ENCODE results near the gene SEPTIN3. TPM values are rescaled to one million over a fixed set of nuclear protein-coding genes. Genes with fewer than 3 reads are reported as not detected.

SEPTIN3 gene
- total and polyA plus RNA-seq, 2 of the 8 experiments (the other 6 are each of a cell fraction or from before 2014, with no cell fraction given): 38.9 to 52.9 TPM

GRCh38 chr22:41922940-41923594 lies 46.2 kb upstream of the SEPTIN3 start:
- H3K23ac ChIP-seq (ENCODE audit: insufficient read length): no peak overlapping the region
- no peak overlapping the region for H4K91ac ChIP-seq (replicated peaks; ENCODE audit: insufficient read length, low read length)
- no peak overlapping the region; the same call in 1 of the 2 replicates for H4K8ac ChIP-seq (ENCODE audit: extremely low read depth, insufficient read depth, low read length)
- no peak overlapping the region for H2BK120ac ChIP-seq (replicated peaks; ENCODE audit: low read depth, low read length)
- H2AFZ ChIP-seq (ENCODE audit: low read length): no peak overlapping the region
- H2BK15ac ChIP-seq (ENCODE audit: low read length): 0 out of 2 replicates have a peak overlapping the region, but pooled peaks have one; percentile 92
- H3K14ac ChIP-seq (ENCODE audit: insufficient read length): no peak overlapping the region
- no peaks in the 10 kb centered on the region for H3K9me3 ChIP-seq (ENCODE audit: insufficient read depth in 2 of 2, low read depth in 1 of 2, low read length in 1 of 2)
- H4K20me1 ChIP-seq (replicated peaks in 1 of 2; ENCODE audit: control insufficient read depth in 1 of 2, insufficient read depth in 2 of 2, low read length in 2 of 2): peaks cover 0 to 5% of the 10 kb centered on the region in 2 experiments
- no peak overlapping the region for H2BK12ac ChIP-seq (ENCODE audit: low read depth, low read length)
- H3K9ac ChIP-seq (replicated peaks in 1 of 4; ENCODE audit: extremely low read depth in 1 of 4, low read depth in 3 of 4, low read length in 3 of 4): no peak overlapping the region
- no peak overlapping the region for H3K18ac ChIP-seq (ENCODE audit: extremely low read depth, low read length)
- H3K4me3 ChIP-seq (ENCODE audit: extremely low read depth in 1 of 4, insufficient read depth in 2 of 4, low read depth in 3 of 4, low read length in 4 of 4): no peak overlapping the region
- no peak overlapping the region for H3K4ac ChIP-seq (replicated peaks; ENCODE audit: insufficient read length, low read depth, low read length)
- H3K27me3 ChIP-seq (replicated peaks in 1 of 4; ENCODE audit: control insufficient read depth in 3 of 4, extremely low read depth in 1 of 4, insufficient read depth in 3 of 4, low read length in 3 of 4): peaks cover 15 to 79% (median 62%) of the 10 kb centered on the region in 4 experiments
- no peak overlapping the region for H3K27ac ChIP-seq (ENCODE audit: low read depth, low read length)
- H3K79me2 ChIP-seq (ENCODE audit: control insufficient read depth in 1 of 2, insufficient read depth in 2 of 2, low read length in 2 of 2): no peaks in the 10 kb centered on the region
- no peak for DNase-seq (ENCODE audit: low read depth in 1 of 2, low spot score in 2 of 2)
- peaks cover 8% of the 10 kb centered on the region; the same call in 1 of the 2 replicates for H3K23me2 ChIP-seq (ENCODE audit: low read depth, low read length)
- POLR2A ChIA-PET (ENCODE audit: partially characterized antibody): interaction anchor here (0.6 to 1.2 kb wide), 4 partner anchors 14 to 185 kb away, joined by 3 to 5 read pairs (median 4); no protein-coding TSS in a partner anchor
- H2BK5ac ChIP-seq (ENCODE audit: low read depth, low read length): no peak overlapping the region
- no peak overlapping the region for H4K5ac ChIP-seq (ENCODE audit: insufficient read length, low read depth, low read length)
- no peak overlapping the region for H3K4me2 ChIP-seq (ENCODE audit: insufficient read depth in 1 of 2, low read depth in 2 of 2, low read length in 2 of 2)
- WGBS, 2 experiments (ENCODE audit: extremely low coverage in 1 of 2, insufficient coverage in 1 of 2, insufficient read length in 1 of 2, insufficient replicate concordance in 2 of 2, low coverage in 1 of 2, low lambda C conversion rate in 2 of 2, missing lambda C conversion rate in 1 of 2): 84% methylated on average over 4 of the region's 4 CpGs; no CpG with 5 or more reads in 1 of the 2 experiments
- no peak for FAIRE-seq
- TF ChIP-seq POLR2AphosphoS5 (IDR thresholded peaks at IDR 0.05; ENCODE audit: low read depth, low read length) (0 out of 2 replicates have a peak, but pooled peaks have one; percentile 3), SUZ12 (IDR thresholded peaks at IDR 0.05; ENCODE audit: low read length) (no peak)
- CTCF ChIA-PET (ENCODE audit: partially characterized antibody): interaction anchor here (0.6 to 4.9 kb wide), 7 partner anchors 13 to 239 kb away, joined by 3 to 22 read pairs (median 3); partner anchors contain the start of gene MEI1
- H2BK20ac ChIP-seq (ENCODE audit: low read length): 0 out of 2 replicates have a peak overlapping the region, but pooled peaks have one; percentile 18
- peaks cover 0 to 21% (median 16%) of the 10 kb centered on the region in 4 experiments; a peak in 6 of 7 replicates for H3K4me1 ChIP-seq (replicated peaks in 1 of 4; ENCODE audit: control insufficient read depth in 3 of 4, insufficient read depth in 4 of 4, low read length in 3 of 4)
- no peak overlapping the region for H3K56ac ChIP-seq (replicated peaks; ENCODE audit: insufficient read length, low read depth, low read length)
- peak overlapping the region; percentile 65; the same call in 1 of the 2 replicates for H2AK5ac ChIP-seq (ENCODE audit: low read depth, low read length)
- H3K36me3 ChIP-seq (ENCODE audit: control insufficient read depth in 2 of 4, insufficient read depth in 4 of 4, low read length in 3 of 4): no peaks in the 10 kb centered on the region
- H3K79me1 ChIP-seq (ENCODE audit: low read depth, low read length): no peaks in the 10 kb centered on the region
